Keratinocyte (primary cell): ENCODE data around the gene TRIM54. TPM values are rescaled to one million over a fixed set of nuclear protein-coding genes. Genes with fewer than 3 reads are reported as not detected.
"Not testable (repeated sequence)": the region's sequence is repeated elsewhere in the genome, so short reads cannot be mapped to it uniquely, and the experiment has no call there.

ENCODE experiments used
- DNase-seq: peaks from one replicate; pipeline ENCODE4 v3.0.0-alpha.2; 2011; ENCODE audit warnings: low read depth, missing footprints, low spot score
- FAIRE-seq: peaks from 2 replicates; lab custom pipeline; 2011; peaks lifted over from hg19 to GRCh38; lab: Jason Lieb, UNC
- H2AFZ ChIP-seq: 2 replicates; pipeline ENCODE4 v1.6.0; 2012; ENCODE audit warnings: low read length, control low read depth, inconsistent platforms; ENCODE audit not compliant: control insufficient read depth
- H3K27ac ChIP-seq: 2 replicates; pipeline ENCODE4 v1.5.1; 2011; ENCODE audit warnings: low read length; ENCODE audit not compliant: control insufficient read depth, insufficient read depth
- H3K27me3 ChIP-seq: 3 replicates; pipeline ENCODE4 v1.6.0; 2011; ENCODE audit warnings: low read length; ENCODE audit not compliant: control insufficient read depth, insufficient read depth; ENCODE audit errors: extremely low read depth
- H3K36me3 ChIP-seq, 2 experiments: 2 replicates in 1 of 2; 3 replicates in 1 of 2; pipeline ENCODE4 v1.5.1; 2011; ENCODE audit warnings: low read length in 2 of 2, mild to moderate bottlenecking in 1 of 2; ENCODE audit not compliant: control insufficient read depth in 2 of 2, insufficient read depth in 2 of 2; ENCODE audit errors: extremely low read depth in 1 of 2
- H3K4me1 ChIP-seq: 3 replicates; pipeline ENCODE4 v1.5.1; 2011; ENCODE audit warnings: low read length; ENCODE audit not compliant: control insufficient read depth, insufficient read depth; ENCODE audit errors: extremely low read depth
- H3K4me2 ChIP-seq: 3 replicates; pipeline ENCODE4 v1.6.0; 2011; ENCODE audit warnings: low read depth, low read length; ENCODE audit not compliant: control insufficient read depth, insufficient read depth; ENCODE audit errors: extremely low read depth
- H3K4me3 ChIP-seq, 3 experiments: fragments of 200-600 bp in 1 of 3; sonication (generic) in 1 of 3; 2 replicates in 2 of 3; 3 replicates in 1 of 3; pipeline ENCODE4 v1.5.1; 2011 to 2016; ENCODE audit warnings: low read length in 3 of 3, mild to moderate bottlenecking in 3 of 3, control low read depth in 2 of 3, inconsistent platforms in 1 of 3, low read depth in 1 of 3, mixed read lengths in 1 of 3, mixed run types in 1 of 3, moderate library complexity in 1 of 3; ENCODE audit not compliant: control insufficient read depth in 2 of 3, insufficient read depth in 2 of 3; ENCODE audit errors: extremely low read depth in 1 of 3
- H3K79me2 ChIP-seq: 2 replicates; pipeline ENCODE4 v1.6.0; 2012; ENCODE audit warnings: low read length; ENCODE audit not compliant: control insufficient read depth, insufficient read depth
- H3K9ac ChIP-seq: 3 replicates; pipeline ENCODE4 v1.6.0; 2011; ENCODE audit warnings: low read length; ENCODE audit not compliant: control insufficient read depth, insufficient read depth; ENCODE audit errors: extremely low read depth
- H3K9me1 ChIP-seq: 3 replicates; pipeline ENCODE4 v1.6.0; 2011; ENCODE audit warnings: low read length; ENCODE audit not compliant: control insufficient read depth, insufficient read depth; ENCODE audit errors: extremely low read depth
- H3K9me3 ChIP-seq: 2 replicates; pipeline ENCODE4 v1.5.1; 2012; ENCODE audit warnings: low read depth, low read length; ENCODE audit not compliant: control insufficient read depth
- H4K20me1 ChIP-seq: 3 replicates; pipeline ENCODE4 v1.6.0; 2011; ENCODE audit warnings: low read length; ENCODE audit not compliant: control insufficient read depth, insufficient read depth; ENCODE audit errors: extremely low read depth
- CTCF ChIP-seq, 3 experiments: IDR thresholded peaks in 1 of 3; conservative IDR thresholded peaks in 1 of 3; optimal IDR thresholded peaks in 1 of 3; 2 replicates in 2 of 3; 3 replicates in 1 of 3; pipeline versions ENCODE3 to v1.5.1; 2011; ENCODE audit warnings: low read length in 3 of 3, mild to moderate bottlenecking in 3 of 3, moderate library complexity in 2 of 3, control low read depth in 1 of 3, inconsistent platforms in 1 of 3; ENCODE audit not compliant: insufficient read depth in 2 of 3; ENCODE audit errors: extremely low read depth in 1 of 3
- EZH2 ChIP-seq: IDR thresholded peaks from one replicate; pipeline ENCODE4 v1.6.1; 2012; ENCODE audit warnings: inconsistent platforms, mild to moderate bottlenecking, low read length, moderate library complexity
- dilution Hi-C: fragments of 300-500 bp; cut with MboI; formaldehyde crosslinking; loops from one replicate; pipeline ENCODE4 v1.7.0; 2020; ENCODE audit warnings: low sequenced_read_pairs; ENCODE audit not compliant: extremely low pct_ligation_motif_present
- polyA plus RNA-seq, 5 experiments: library from polyadenylated mRNA; depleted of rRNA in 3 of 5; stranded (reverse) in 3 of 5; stranded (forward) in 1 of 5; unstranded in 1 of 5; fragments of >200 nt; gene quantifications; 1 replicate in 1 of 5; 2 replicates in 3 of 5; 3 replicates in 1 of 5; pipeline versions ENCODE4 v1.2.1 to v1.2.3, GENCODE V29; 2011 to 2012; ENCODE audit warnings: missing spikeins in 2 of 5, low read depth in 1 of 5, low replicate concordance in 1 of 5

The TRIM54 gene
- polyA plus RNA-seq, 1 donor (not counting 4 experiments of a cell fraction or from before 2014, with no cell fraction given), result not detected

GRCh38 chr2:27270670-27271069, 11.6 kb upstream of the TRIM54 start:
- no peaks in the 10 kb centered on the region for H3K9me3 ChIP-seq
- H3K4me2 ChIP-seq, result no peak overlapping the region
- no peak for TF ChIP-seq CTCF (optimal IDR thresholded peaks at IDR 0.05 in 1 of 3, IDR thresholded peaks at IDR 0.05 in 1 of 3, conservative IDR thresholded peaks at IDR 0.05 in 1 of 3; ENCODE audit: extremely low read depth in 1 of 3, insufficient read depth in 2 of 3, low read length in 3 of 3)
- no peak for TF ChIP-seq EZH2
- peaks cover 13% of the 10 kb centered on the region for H3K27me3 ChIP-seq
- H4K20me1 ChIP-seq, result no peaks in the 10 kb centered on the region
- no peaks in the 10 kb centered on the region for H3K79me2 ChIP-seq
- no peak for FAIRE-seq
- H3K4me1 ChIP-seq, result no peaks in the 10 kb centered on the region
- DNase-seq, result no peak
- no peak overlapping the region for H3K9ac ChIP-seq
- no peak overlapping the region for H3K4me3 ChIP-seq
- no peak overlapping the region for H2AFZ ChIP-seq
- H3K9me1 ChIP-seq, result no peaks in the 10 kb centered on the region
- H3K27ac ChIP-seq, result no peak overlapping the region
- no peaks in the 10 kb centered on the region for H3K36me3 ChIP-seq
- dilution Hi-C loops, result no loop called here

- no peaks in the 10 kb centered on the region for H3K4me1 ChIP-seq
- no peaks in the 10 kb centered on the region for H3K36me3 ChIP-seq
- no peak overlapping the region for H3K4me2 ChIP-seq
- TF ChIP-seq EZH2 (no peak), CTCF (optimal IDR thresholded peaks at IDR 0.05 in 1 of 3, IDR thresholded peaks at IDR 0.05 in 1 of 3, conservative IDR thresholded peaks at IDR 0.05 in 1 of 3; ENCODE audit: extremely low read depth in 1 of 3, insufficient read depth in 2 of 3, low read length in 3 of 3) (no peak)
- dilution Hi-C loops, result no loop called here
- no peaks in the 10 kb centered on the region for H4K20me1 ChIP-seq
- DNase-seq (no peak), FAIRE-seq (no peak)
- no peaks in the 10 kb centered on the region for H3K79me2 ChIP-seq
- no peak overlapping the region for H3K4me3 ChIP-seq
- H3K9me1 ChIP-seq, result no peaks in the 10 kb centered on the region
- H2AFZ ChIP-seq, result no peak overlapping the region
- peaks cover 6% of the 10 kb centered on the region for H3K27me3 ChIP-seq
- no peak overlapping the region for H3K9ac ChIP-seq
- no peaks in the 10 kb centered on the region for H3K9me3 ChIP-seq
- no peak overlapping the region for H3K27ac ChIP-seq
Observed at GRCh38 chr2:27271631-27272340, 10.4 kb upstream of the TRIM54 start.

GRCh38 chr2:27272537-27273522, 9.4 kb upstream of the TRIM54 start:
- H3K9me1 ChIP-seq, H3K36me3 ChIP-seq, dilution Hi-C loops, H3K4me2 ChIP-seq, H3K79me2 ChIP-seq, H4K20me1 ChIP-seq, H3K4me1 ChIP-seq, H3K4me3 ChIP-seq, H3K27me3 ChIP-seq, H3K9me3 ChIP-seq, DNase-seq, H3K27ac ChIP-seq, H2AFZ ChIP-seq, H3K9ac ChIP-seq, FAIRE-seq: not testable (repeated sequence)
